K562 (cell line): ENCODE data around the gene UQCRHL. TPM values are rescaled to one million over a fixed set of nuclear protein-coding genes. Genes with fewer than 3 reads are reported as not detected.

Experiments used
- BMI1 ChIP-seq: fragments of 150-350 bp; IDR thresholded peaks from 2 replicates; pipeline ENCODE4 v1.6.1; 2014; ENCODE audit warnings: low read length
- CHD4 ChIP-seq: fragments of 200-600 bp; sonication (generic); IDR thresholded peaks from 3 replicates; pipeline ENCODE4 v1.6.1; 2012; ENCODE audit warnings: low read depth, mild to moderate bottlenecking, mixed read lengths, low read length, inconsistent platforms; ENCODE audit not compliant: insufficient read depth, insufficient replicate concordance, poor library complexity, severe bottlenecking
- MGA ChIP-seq: fragments of 450-650 bp; IDR thresholded peaks from 2 replicates; pipeline ENCODE4 v1.6.1; 2016; ENCODE audit warnings: mild to moderate bottlenecking, moderate library complexity
- MTA3 ChIP-seq: fragments of 450-650 bp; formaldehyde crosslinking; IDR thresholded peaks from 2 replicates; pipeline ENCODE4 v1.6.1; 2017; ENCODE audit warnings: mild to moderate bottlenecking, borderline replicate concordance
- TOE1 ChIP-seq, 2 experiments: fragments of 450-650 bp in 1 of 2; sonication (generic) in 1 of 2; formaldehyde crosslinking in 1 of 2; IDR thresholded peaks; 2 replicates each; pipeline versions ENCODE4 v1.7.1 to v1.8.0; 2016 to 2022; ENCODE audit warnings: borderline replicate concordance in 2 of 2, mild to moderate bottlenecking in 2 of 2, antibody characterized with exemption in 1 of 2, inconsistent platforms in 1 of 2, low read depth in 1 of 2, missing genetic modification reagents in 1 of 2, moderate library complexity in 1 of 2
- ZFX ChIP-seq: sonication (generic); formaldehyde crosslinking; IDR thresholded peaks from 2 replicates; pipeline ENCODE4 v1.8.0; 2022; ENCODE audit warnings: mild to moderate bottlenecking, missing genetic modification reagents, moderate library complexity
- ZNF146 ChIP-seq: IDR thresholded peaks from one replicate; pipeline ENCODE4 v1.6.1; 2018; ENCODE audit warnings: missing compliant biosample characterization; ENCODE audit not compliant: unreplicated experiment
- ZNF217 ChIP-seq: sonication (generic); formaldehyde crosslinking; IDR thresholded peaks from 2 replicates; pipeline ENCODE4 v1.8.0; 2022; ENCODE audit warnings: mild to moderate bottlenecking, missing genetic modification reagents
- ZNF431 ChIP-seq: sonication (generic); formaldehyde crosslinking; IDR thresholded peaks from 2 replicates; pipeline ENCODE4 v1.8.0; 2022; ENCODE audit warnings: mild to moderate bottlenecking, missing genetic modification reagents
- ZNF444 ChIP-seq: fragments of 250-450 bp; sonication (Bioruptor Pico); IDR thresholded peaks from 2 replicates; pipeline ENCODE4 v1.4.0; 2020; ENCODE audit warnings: mild to moderate bottlenecking, moderate library complexity
- ZNF778 ChIP-seq: fragments of 450-650 bp; formaldehyde crosslinking; IDR thresholded peaks from 2 replicates; pipeline ENCODE4 v1.4.0; 2020; ENCODE audit warnings: mild to moderate bottlenecking, moderate library complexity
- polyA plus RNA-seq, 8 experiments: library from polyadenylated mRNA; depleted of rRNA in 4 of 8; stranded (reverse) in 5 of 8; unstranded in 3 of 8; fragments of >200 nt; fragmentation: Nextera tagmentation in 2 of 8; fragmentation: Illumina TruSeq in 1 of 8; extraction: Ambion mirVana in 2 of 8; extraction: Trizol in 1 of 8; gene quantifications; 2 replicates each; pipeline versions ENCODE4 v1.2.1 to v1.2.3, GENCODE V29; 2011 to 2014; ENCODE audit warnings: inconsistent platforms in 1 of 8, missing spikeins in 1 of 8
- total RNA-seq, 7 experiments: library from RNA; depleted of rRNA in 6 of 7; stranded (reverse); fragments of >200 nt in 6 of 7; fragmentation: Illumina TruSeq in 2 of 7; extraction: Trizol in 2 of 7; gene quantifications; 2 replicates each; pipeline versions ENCODE4 v1.2.1 to v1.2.3, GENCODE V29; 2011 to 2021; ENCODE audit warnings: low replicate concordance in 1 of 7
- TF ChIP-seq, protein P1 (sequence below), 2 experiments: fragments of 200-800 bp in 1 of 2; sonication (Bioruptor generic) in 1 of 2; sonication (generic) in 1 of 2; formaldehyde crosslinking in 1 of 2; IDR thresholded peaks in 1 of 2; conservative IDR thresholded peaks in 1 of 2; 2 replicates each; pipeline versions ENCODE4 v1.5.0 to v1.6.1; 2016 to 2020; ENCODE audit warnings: missing compliant biosample characterization in 1 of 2, missing genetic modification characterization in 1 of 2, missing genetic modification reagents in 1 of 2

Gene UQCRHL
- total and polyA plus RNA-seq, 9 of the 15 experiments (the other 6 are each of a cell fraction or from before 2014, with no cell fraction given) = 5.1 to 41.3 (median 21.8) TPM

DNA sequence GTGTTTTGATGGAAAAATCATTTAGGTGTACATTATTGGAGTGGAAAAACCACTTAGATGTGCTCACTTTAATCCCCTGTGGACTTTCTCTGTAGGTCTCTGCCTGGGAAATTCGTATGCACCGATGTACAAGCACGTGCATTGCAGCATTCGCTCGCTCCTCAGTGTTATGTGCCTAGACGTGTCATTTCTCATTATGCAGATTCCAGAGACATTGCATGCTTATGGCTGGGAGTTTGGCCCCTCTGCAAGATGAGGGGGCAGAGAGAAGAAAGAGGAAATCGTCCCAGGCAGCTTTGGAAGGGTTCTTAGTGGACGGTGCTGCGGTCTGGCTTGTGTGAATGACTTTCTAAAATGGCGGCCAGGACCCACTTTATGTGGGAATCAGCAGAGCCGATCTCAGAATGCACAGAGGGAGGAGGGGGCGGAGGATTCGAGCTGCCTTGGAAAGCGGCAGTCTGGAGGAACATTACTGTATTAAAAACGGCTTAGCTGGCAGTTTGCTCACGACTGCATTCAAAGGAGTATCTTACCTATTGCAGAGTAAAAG, 42.4 kb upstream of the UQCRHL start (continued):
- TF ChIP-seq MGA = peak; percentile 87
- TF ChIP-seq CHD4 = no peak
- no peak for TF ChIP-seq ZNF444 (CRISPR knock-in tag)
- TF ChIP-seq MTA3 = 0 out of 2 replicates have a peak, but pooled peaks have one; percentile 42
- TF ChIP-seq ZFX = no peak
- TF ChIP-seq BMI1 = no peak
- TF ChIP-seq ZNF217 (CRISPR knock-in tag) = no peak
- peak; percentile 70; the same call in 1 of the 2 replicates for TF ChIP-seq TOE1 (IDR thresholded peaks at IDR 0.05; ENCODE audit: borderline replicate concordance)
- no peak for TF ChIP-seq TOE1 (CRISPR knock-in tag; IDR thresholded peaks at IDR 0.05; ENCODE audit: borderline replicate concordance, low read depth)
- TF ChIP-seq, protein P1, sequence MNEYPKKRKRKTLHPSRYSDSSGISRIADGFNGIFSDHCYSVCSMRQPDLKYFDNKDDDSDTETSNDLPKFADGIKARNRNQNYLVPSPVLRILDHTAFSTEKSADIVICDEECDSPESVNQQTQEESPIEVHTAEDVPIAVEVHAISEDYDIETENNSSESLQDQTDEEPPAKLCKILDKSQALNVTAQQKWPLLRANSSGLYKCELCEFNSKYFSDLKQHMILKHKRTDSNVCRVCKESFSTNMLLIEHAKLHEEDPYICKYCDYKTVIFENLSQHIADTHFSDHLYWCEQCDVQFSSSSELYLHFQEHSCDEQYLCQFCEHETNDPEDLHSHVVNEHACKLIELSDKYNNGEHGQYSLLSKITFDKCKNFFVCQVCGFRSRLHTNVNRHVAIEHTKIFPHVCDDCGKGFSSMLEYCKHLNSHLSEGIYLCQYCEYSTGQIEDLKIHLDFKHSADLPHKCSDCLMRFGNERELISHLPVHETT (CRISPR knock-in tag; conservative IDR thresholded peaks at IDR 0.05 in 1 of 2, IDR thresholded peaks at IDR 0.05 in 1 of 2) = 0 out of 4 replicates have a peak, but pooled peaks of 1 of the 2 experiments have one; percentile 42
- TF ChIP-seq ZNF431 (CRISPR knock-in tag) = 0 out of 2 replicates have a peak, but pooled peaks have one; percentile 16
- TF ChIP-seq ZNF778 = no peak
- TF ChIP-seq ZNF146 (CRISPR knock-in tag) = no peak
